ENCODE measurements around the gene MAN2C1. TPM values are rescaled to one million over a fixed set of nuclear protein-coding genes. Genes with fewer than 3 reads are reported as not detected.

MAN2C1 gene
- total and polyA plus RNA-seq, 2 donors (not counting 1 experiment from before 2014, with no cell fraction given), result 186 to 229 TPM

DNA sequence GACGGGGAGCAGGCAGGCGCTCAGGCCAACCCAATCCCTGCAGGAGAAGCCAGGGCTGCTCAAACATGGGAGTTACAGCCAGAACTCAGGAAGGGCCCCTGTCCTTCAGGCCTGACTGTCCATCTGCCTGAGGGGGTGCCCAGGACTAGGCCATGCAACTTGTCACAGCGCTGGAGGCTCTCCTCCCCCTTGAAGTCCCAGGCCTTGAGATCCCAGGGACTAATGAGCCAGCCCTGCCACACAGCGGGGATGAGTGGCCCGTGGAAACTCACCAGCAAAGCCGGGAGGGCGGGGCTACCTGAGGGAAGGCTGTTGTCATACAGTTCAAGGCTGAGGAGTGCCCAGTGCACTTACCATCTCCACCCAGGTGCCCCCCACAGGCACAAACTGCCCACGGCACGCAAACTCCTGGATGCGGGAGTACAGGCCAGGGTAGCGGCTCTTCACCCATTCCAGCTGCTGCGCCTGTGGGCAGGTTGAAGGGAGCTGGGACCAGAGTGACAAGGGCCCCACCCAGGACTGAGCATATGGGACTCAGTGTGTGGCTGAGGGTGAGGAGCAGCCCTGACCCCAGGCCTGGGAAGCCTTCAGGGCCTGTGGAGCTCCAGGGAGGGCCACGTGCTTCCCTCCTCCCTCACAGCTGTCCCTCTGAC, 6.3 kb downstream of the MAN2C1 start:
- no peaks in the 10 kb centered on the region for H3K4me1 ChIP-seq (ENCODE audit: control insufficient read depth in 2 of 2, insufficient read depth in 2 of 2, low read length in 2 of 2)
- ChIA-PET CTCF (no interaction called here), POLR2A (no interaction called here)
- peaks cover 4% of the 10 kb centered on the region for H3K4me1 Mint-ChIP-seq
- no peak overlapping the region for H3K27ac ChIP-seq (ENCODE audit: low read length in 2 of 2)
- H3K4me3 ChIP-seq (ENCODE audit: control extremely low read depth in 1 of 5, extremely low read depth in 1 of 5, insufficient read depth in 1 of 5, low read depth in 2 of 5, low read length in 4 of 5), result no peak overlapping the region
- no peak overlapping the region for H3K4me3 Mint-ChIP-seq
- no peaks in the 10 kb centered on the region for H3K27me3 ChIP-seq (replicated peaks in 1 of 4; ENCODE audit: control extremely low read depth in 1 of 4, control insufficient read depth in 3 of 4, insufficient read depth in 4 of 4, low read length in 3 of 4)
- no peaks in the 10 kb centered on the region for H3K27me3 Mint-ChIP-seq
- peaks cover 0 to 46% of the 10 kb centered on the region in 2 experiments for H3K36me3 ChIP-seq (replicated peaks in 1 of 2; ENCODE audit: control extremely low read depth in 1 of 2, control insufficient read depth in 1 of 2, extremely low read depth in 1 of 2, insufficient read depth in 2 of 2, low read length in 1 of 2)
- no peak for TF ChIP-seq EZH2 (IDR thresholded peaks at IDR 0.05; ENCODE audit: borderline replicate concordance, insufficient read depth, low read depth, low read length, poor library complexity, severe bottlenecking)
- H3K9ac ChIP-seq (ENCODE audit: low read length), result no peak overlapping the region
- no peaks in the 10 kb centered on the region for H3K9me3 ChIP-seq (ENCODE audit: control extremely low read depth in 1 of 3, control insufficient read depth in 2 of 3, insufficient read depth in 1 of 3, low read length in 2 of 3)
- intact Hi-C loops (cut with micrococcal nuclease), result no loop called here
- WGBS (ENCODE audit: insufficient coverage), result 98% methylated on average over 11 of the region's 13 CpGs
- ATAC-seq (ENCODE audit: low read depth) (no peak), DNase-seq (no peak)
- no peaks in the 10 kb centered on the region for H3K79me2 ChIP-seq (ENCODE audit: control insufficient read depth, insufficient read depth, low read length)
- H3K9me3 Mint-ChIP-seq (ENCODE audit: insufficient read depth), result no peaks in the 10 kb centered on the region
- no peak overlapping the region for H3K4me2 ChIP-seq (replicated peaks; ENCODE audit: low read depth, low read length, poor library complexity, severe bottlenecking)
- H2AFZ ChIP-seq (ENCODE audit: insufficient read depth, low read depth, low read length, poor library complexity, severe bottlenecking), result no peak overlapping the region
- no peak overlapping the region for H3K27ac Mint-ChIP-seq
- H4K20me1 ChIP-seq (ENCODE audit: control insufficient read depth, insufficient read depth, low read length, poor library complexity, severe bottlenecking), result no peaks in the 10 kb centered on the region

DNA sequence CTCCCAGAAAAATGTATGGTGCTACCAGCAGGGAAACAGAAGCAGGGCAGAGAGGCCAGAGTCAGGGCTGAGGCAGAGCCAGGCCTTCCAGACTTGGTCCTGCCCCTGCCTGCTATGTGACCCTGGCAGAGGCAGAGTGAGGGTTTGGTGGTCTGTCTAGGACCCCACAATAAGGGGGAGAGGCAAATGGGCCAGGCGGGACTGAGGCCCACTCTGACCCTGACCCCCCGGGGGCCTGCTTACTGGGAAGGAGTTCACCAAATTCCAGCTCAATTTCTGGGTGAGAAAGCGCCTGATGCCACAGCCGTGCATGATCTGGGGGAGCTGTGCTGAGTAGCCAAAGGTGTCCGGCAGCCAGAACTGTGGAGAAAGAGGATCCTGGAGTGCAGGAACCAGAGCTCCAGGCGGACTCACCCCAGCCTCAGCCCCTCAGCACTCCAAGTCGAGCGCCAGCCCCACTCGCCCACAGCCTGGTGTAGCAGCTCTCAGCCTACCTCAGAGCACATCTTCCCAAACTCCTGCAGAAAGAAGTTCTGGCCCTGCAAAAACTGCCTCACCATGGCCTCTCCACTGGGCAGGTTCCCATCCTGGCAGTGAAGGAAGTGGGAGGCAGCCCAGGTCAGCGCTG, 6.9 kb downstream of the MAN2C1 start:
- no peak overlapping the region for H3K4me3 Mint-ChIP-seq
- ATAC-seq (ENCODE audit: low read depth) (no peak), DNase-seq (no peak)
- no peaks in the 10 kb centered on the region for H3K9me3 ChIP-seq (ENCODE audit: control extremely low read depth in 1 of 3, control insufficient read depth in 2 of 3, insufficient read depth in 1 of 3, low read length in 2 of 3)
- H3K4me2 ChIP-seq (replicated peaks; ENCODE audit: low read depth, low read length, poor library complexity, severe bottlenecking), result no peak overlapping the region
- H3K4me1 Mint-ChIP-seq, result no peaks in the 10 kb centered on the region
- H3K9me3 Mint-ChIP-seq (ENCODE audit: insufficient read depth), result no peaks in the 10 kb centered on the region
- H3K9ac ChIP-seq (ENCODE audit: low read length), result no peak overlapping the region
- no peak overlapping the region for H2AFZ ChIP-seq (ENCODE audit: insufficient read depth, low read depth, low read length, poor library complexity, severe bottlenecking)
- no peaks in the 10 kb centered on the region for H4K20me1 ChIP-seq (ENCODE audit: control insufficient read depth, insufficient read depth, low read length, poor library complexity, severe bottlenecking)
- ChIA-PET CTCF (no interaction called here), POLR2A (no interaction called here)
- TF ChIP-seq, protein P1, sequence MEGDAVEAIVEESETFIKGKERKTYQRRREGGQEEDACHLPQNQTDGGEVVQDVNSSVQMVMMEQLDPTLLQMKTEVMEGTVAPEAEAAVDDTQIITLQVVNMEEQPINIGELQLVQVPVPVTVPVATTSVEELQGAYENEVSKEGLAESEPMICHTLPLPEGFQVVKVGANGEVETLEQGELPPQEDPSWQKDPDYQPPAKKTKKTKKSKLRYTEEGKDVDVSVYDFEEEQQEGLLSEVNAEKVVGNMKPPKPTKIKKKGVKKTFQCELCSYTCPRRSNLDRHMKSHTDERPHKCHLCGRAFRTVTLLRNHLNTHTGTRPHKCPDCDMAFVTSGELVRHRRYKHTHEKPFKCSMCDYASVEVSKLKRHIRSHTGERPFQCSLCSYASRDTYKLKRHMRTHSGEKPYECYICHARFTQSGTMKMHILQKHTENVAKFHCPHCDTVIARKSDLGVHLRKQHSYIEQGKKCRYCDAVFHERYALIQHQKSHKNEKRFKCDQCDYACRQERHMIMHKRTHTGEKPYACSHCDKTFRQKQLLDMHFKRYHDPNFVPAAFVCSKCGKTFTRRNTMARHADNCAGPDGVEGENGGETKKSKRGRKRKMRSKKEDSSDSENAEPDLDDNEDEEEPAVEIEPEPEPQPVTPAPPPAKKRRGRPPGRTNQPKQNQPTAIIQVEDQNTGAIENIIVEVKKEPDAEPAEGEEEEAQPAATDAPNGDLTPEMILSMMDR (IDR thresholded peaks at IDR 0.05), result no peak
- TF ChIP-seq EZH2 (IDR thresholded peaks at IDR 0.05; ENCODE audit: borderline replicate concordance, insufficient read depth, low read depth, low read length, poor library complexity, severe bottlenecking), result no peak
- H3K27ac ChIP-seq (ENCODE audit: low read length in 2 of 2), result no peak overlapping the region
- no peaks in the 10 kb centered on the region for H3K79me2 ChIP-seq (ENCODE audit: control insufficient read depth, insufficient read depth, low read length)
- no peaks in the 10 kb centered on the region for H3K4me1 ChIP-seq (ENCODE audit: control insufficient read depth in 2 of 2, insufficient read depth in 2 of 2, low read length in 2 of 2)
- no peaks in the 10 kb centered on the region for H3K27me3 Mint-ChIP-seq
- no peak overlapping the region for H3K27ac Mint-ChIP-seq
- H3K27me3 ChIP-seq (replicated peaks in 1 of 4; ENCODE audit: control extremely low read depth in 1 of 4, control insufficient read depth in 3 of 4, insufficient read depth in 4 of 4, low read length in 3 of 4), result no peaks in the 10 kb centered on the region
- peaks cover 0 to 49% of the 10 kb centered on the region in 2 experiments for H3K36me3 ChIP-seq (replicated peaks in 1 of 2; ENCODE audit: control extremely low read depth in 1 of 2, control insufficient read depth in 1 of 2, extremely low read depth in 1 of 2, insufficient read depth in 2 of 2, low read length in 1 of 2)
- H3K4me3 ChIP-seq (ENCODE audit: control extremely low read depth in 1 of 5, extremely low read depth in 1 of 5, insufficient read depth in 1 of 5, low read depth in 2 of 5, low read length in 4 of 5), result no peak overlapping the region
- WGBS (ENCODE audit: insufficient coverage), result 97% methylated on average over 10 of the region's 10 CpGs
- intact Hi-C loops (cut with micrococcal nuclease), result no loop called here

Measured in B cell (primary cell).